K562 (cell line): Measurements from ENCODE around the gene TANC1. TPM values are rescaled to one million over a fixed set of nuclear protein-coding genes. Genes with fewer than 3 reads are reported as not detected.
A peak's percentile ranks its signal among the peaks of the same experiment; 100 is the strongest.

Experiments
- ATAC-seq: fragments of 200-7000 bp; cut with Tn5 transposase; 3 replicates; pipeline ENCODE4 v1.9.1; 2020; ENCODE audit warnings: moderate library complexity
- BruUV-seq: library from RNA; stranded (reverse); fragments of 400-500 nt; replicated peaks from 2 replicates; lab custom pipeline; 2021; lab: Mats Ljungman, UMichigan
- CTCF ChIA-PET: fragments of 300-600 bp; formaldehyde crosslinking; extraction: SDS; loops from one replicate; lab custom pipeline; 2021; ENCODE audit warnings: low intra/inter-chr PET ratio; lab: Yijun Ruan, JAX
- POLR2A ChIA-PET: fragments of 300-600, 350-650 bp; sonication (Branson Sonifier 250); formaldehyde crosslinking; extraction: SDS; loops from one replicate; lab custom pipeline; 2021; ENCODE audit warnings: antibody characterized with exemption, inconsistent platforms; lab: Yijun Ruan, JAX
- DNase-seq, 4 experiments: peaks; one replicate each; pipeline versions ENCODE4 v3.0.0 to v3.0.0-alpha.2; 2011 to 2018; ENCODE audit warnings: low spot score in 3 of 4, mixed read lengths in 3 of 4; ENCODE audit errors: extremely low read depth in 1 of 4
- FAIRE-seq: peaks from 2 replicates; lab custom pipeline; 2011; peaks lifted over from hg19 to GRCh38; lab: Jason Lieb, UNC
- H2AFZ ChIP-seq: 2 replicates; pipeline ENCODE4 v1.6.0; 2011; ENCODE audit warnings: low read depth, low read length, control low read depth, inconsistent platforms
- H3K27ac ChIP-seq: fragments of 200-600 bp; 3 replicates; pipeline ENCODE4 v1.8.0; 2011; ENCODE audit warnings: low read depth, mild to moderate bottlenecking, control low read depth, inconsistent platforms, low read length, moderate library complexity, mixed read lengths; ENCODE audit errors: extremely low read depth
- H3K27me3 ChIP-seq, 2 experiments: fragments of 300-600 bp in 1 of 2; 2 replicates in 1 of 2; 3 replicates in 1 of 2; pipeline versions ENCODE4 v1.6.0 to v1.8.0; 2011; ENCODE audit warnings: inconsistent platforms in 2 of 2, low read length in 2 of 2, mild to moderate bottlenecking in 1 of 2, mixed read lengths in 1 of 2, moderate library complexity in 1 of 2; ENCODE audit not compliant: control insufficient read depth in 2 of 2, insufficient read depth in 2 of 2
- H3K36me3 ChIP-seq: fragments of 300-600 bp; 3 replicates; pipeline ENCODE4 v1.8.0; 2011; ENCODE audit warnings: mild to moderate bottlenecking, low read length, inconsistent platforms; ENCODE audit not compliant: control insufficient read depth, insufficient read depth
- H3K4me1 ChIP-seq, 2 experiments: fragments of 200-600 bp in 1 of 2; replicated peaks in 1 of 2; 2 replicates in 1 of 2; 3 replicates in 1 of 2; pipeline versions ENCODE4 v1.5.1 to v1.8.0; 2011; ENCODE audit warnings: inconsistent platforms in 2 of 2, low read length in 2 of 2, mild to moderate bottlenecking in 1 of 2, mixed read lengths in 1 of 2, moderate library complexity in 1 of 2; ENCODE audit not compliant: control insufficient read depth in 2 of 2, insufficient read depth in 2 of 2
- H3K4me2 ChIP-seq: 2 replicates; pipeline ENCODE4 v1.6.1; 2011; ENCODE audit warnings: low read length, control low read depth, inconsistent platforms, mixed read lengths; ENCODE audit not compliant: insufficient read depth
- H3K4me3 ChIP-seq: fragments of 200-600 bp; sonication (generic), shearing (Covaris generic); 2 replicates; pipeline ENCODE4 v1.5.1; 2016; ENCODE audit warnings: control low read depth, inconsistent platforms
- H3K79me2 ChIP-seq: fragments of 200-600 bp; 3 replicates; pipeline ENCODE4 v1.8.0; 2011; ENCODE audit warnings: low read length, inconsistent platforms; ENCODE audit not compliant: control insufficient read depth, insufficient read depth
- H3K9ac ChIP-seq, 2 experiments: 2 replicates each; pipeline versions ENCODE4 v1.6.0 to v1.6.1; 2011; ENCODE audit warnings: low read depth in 2 of 2, low read length in 2 of 2, control low read depth in 1 of 2, inconsistent platforms in 1 of 2, mild to moderate bottlenecking in 1 of 2, mixed read lengths in 1 of 2; ENCODE audit not compliant: insufficient read depth in 1 of 2
- H3K9me1 ChIP-seq: one replicate; pipeline ENCODE4 v1.6.0; 2011; ENCODE audit warnings: inconsistent platforms, mild to moderate bottlenecking, low read length, moderate library complexity; ENCODE audit not compliant: control insufficient read depth, insufficient read depth
- H3K9me3 ChIP-seq: replicated peaks from 2 replicates; pipeline ENCODE4 v1.5.1; 2011; ENCODE audit warnings: low read depth, low read length, inconsistent platforms; ENCODE audit not compliant: control insufficient read depth, insufficient read depth
- H4K20me1 ChIP-seq: replicated peaks from 2 replicates; pipeline ENCODE4 v1.6.1; 2011; ENCODE audit warnings: low read length, inconsistent platforms, mixed read lengths; ENCODE audit not compliant: control insufficient read depth, insufficient read depth
- BACH1 ChIP-seq: fragments of 200-800 bp; sonication (Bioruptor generic); IDR thresholded peaks from 2 replicates; pipeline ENCODE4 v1.6.1; 2016; ENCODE audit warnings: missing genetic modification characterization, missing compliant biosample characterization
- C11orf30 ChIP-seq: fragments of 450-650 bp; IDR thresholded peaks from 2 replicates; pipeline ENCODE4 v1.6.1; 2016; ENCODE audit warnings: low read depth, mild to moderate bottlenecking
- CBFA2T3 ChIP-seq: fragments of 450-650 bp; IDR thresholded peaks from 2 replicates; pipeline ENCODE4 v1.6.1; 2017
- FOS ChIP-seq: IDR thresholded peaks from 3 replicates; pipeline ENCODE4 v1.6.1; 2011; ENCODE audit not compliant: insufficient read length; ENCODE audit errors: extremely low read depth
- GTF2E2 ChIP-seq: fragments of 200-800 bp; sonication (Bioruptor generic); IDR thresholded peaks from 2 replicates; pipeline ENCODE4 v1.6.1; 2016; ENCODE audit warnings: missing genetic modification characterization, missing compliant biosample characterization
- MAFF ChIP-seq: IDR thresholded peaks from 2 replicates; pipeline ENCODE4 v1.6.1; 2012; ENCODE audit warnings: low read length, improper control_type of control experiment
- MAFG ChIP-seq: fragments of 450-650 bp; conservative IDR thresholded peaks from 2 replicates; pipeline ENCODE4 v1.6.1; 2016; ENCODE audit warnings: missing genetic modification characterization, missing compliant biosample characterization
- MAFK ChIP-seq: IDR thresholded peaks from 2 replicates; pipeline ENCODE4 v1.6.1; 2011; ENCODE audit warnings: low read length, improper control_type of control experiment
- SIN3B ChIP-seq: fragments of 450-650 bp; IDR thresholded peaks from 2 replicates; pipeline ENCODE4 v1.6.1; 2017; ENCODE audit warnings: low read depth, mild to moderate bottlenecking, moderate library complexity
- SIRT6 ChIP-seq: IDR thresholded peaks from one replicate; pipeline ENCODE4 v1.6.1; 2012; ENCODE audit warnings: low read depth, mild to moderate bottlenecking, control low read depth, inconsistent platforms, low read length, moderate library complexity
- TFAM ChIP-seq: fragments of 250-450 bp; sonication (Bioruptor Pico); conservative IDR thresholded peaks from 2 replicates; pipeline ENCODE4 v1.5.0; 2021; ENCODE audit warnings: mild to moderate bottlenecking, moderate library complexity
- ZFPM2 ChIP-seq: fragments of 250-450 bp; sonication (Bioruptor Pico); IDR thresholded peaks from 2 replicates; pipeline ENCODE4 v1.5.1; 2022; ENCODE audit warnings: mild to moderate bottlenecking
- ZFX ChIP-seq: sonication (generic); formaldehyde crosslinking; IDR thresholded peaks from 2 replicates; pipeline ENCODE4 v1.8.0; 2022; ENCODE audit warnings: mild to moderate bottlenecking, missing genetic modification reagents, moderate library complexity
- ZNF316 ChIP-seq: fragments of 450-650 bp; IDR thresholded peaks from 2 replicates; pipeline ENCODE4 v1.6.1; 2016
- ZNF707 ChIP-seq: fragments of 250-450 bp; sonication (Bioruptor Pico); conservative IDR thresholded peaks from 2 replicates; pipeline ENCODE4 v1.8.0; 2022; ENCODE audit warnings: inconsistent platforms, mild to moderate bottlenecking, moderate library complexity
- WGBS: fragments of 100-300 bp; shearing (Covaris generic); methylation state at CpG from one replicate; pipeline ENCODE4 v1.1.6; 2016; ENCODE audit warnings: low coverage, mixed read lengths; ENCODE audit not compliant: insufficient coverage; ENCODE audit errors: missing lambda C conversion rate; 5-methylcytosine and 5-hydroxymethylcytosine counted together
- in situ Hi-C: fragments of 300-500 bp; cut with MboI; formaldehyde crosslinking; loops from 4 replicates; pipeline ENCODE4 v1.15.0; 2018; ENCODE audit warnings: inconsistent platforms, mixed read lengths
- intact Hi-C: fragments of 100-400 bp; cut with micrococcal nuclease; formaldehyde crosslinking; loops from 2 replicates; pipeline ENCODE4 v1.14.2; 2022
- polyA plus RNA-seq, 8 experiments: library from polyadenylated mRNA; depleted of rRNA in 4 of 8; stranded (reverse) in 5 of 8; unstranded in 3 of 8; fragments of >200 nt; fragmentation: Nextera tagmentation in 2 of 8; fragmentation: Illumina TruSeq in 1 of 8; extraction: Ambion mirVana in 2 of 8; extraction: Trizol in 1 of 8; gene quantifications; 2 replicates each; pipeline versions ENCODE4 v1.2.1 to v1.2.3, GENCODE V29; 2011 to 2014; ENCODE audit warnings: inconsistent platforms in 1 of 8, missing spikeins in 1 of 8
- total RNA-seq, 7 experiments: library from RNA; depleted of rRNA in 6 of 7; stranded (reverse); fragments of >200 nt in 6 of 7; fragmentation: Illumina TruSeq in 2 of 7; extraction: Trizol in 2 of 7; gene quantifications; 2 replicates each; pipeline versions ENCODE4 v1.2.1 to v1.2.3, GENCODE V29; 2011 to 2021; ENCODE audit warnings: low replicate concordance in 1 of 7
- TF ChIP-seq, protein P1 (sequence below), 2 experiments: fragments of 450-650 bp in 1 of 2; IDR thresholded peaks; 2 replicates each; pipeline ENCODE4 v1.6.1; 2011 to 2017; ENCODE audit warnings: low read depth in 2 of 2, antibody characterized with exemption in 1 of 2, borderline replicate concordance in 1 of 2, low read length in 1 of 2, mild to moderate bottlenecking in 1 of 2, mixed read lengths in 1 of 2; ENCODE audit not compliant: control insufficient read depth in 1 of 2
- TF ChIP-seq, protein P2 (sequence below): conservative IDR thresholded peaks from 2 replicates; pipeline ENCODE4 v1.6.1; 2011; ENCODE audit warnings: low read depth, mild to moderate bottlenecking, low read length; ENCODE audit not compliant: control insufficient read depth

Gene TANC1
- total and polyA plus RNA-seq, 9 of the 15 experiments (the other 6 are each of a cell fraction or from before 2014, with no cell fraction given), result under 0.01 to 0.20 (median 0.07) TPM; not detected in 1

DNA sequence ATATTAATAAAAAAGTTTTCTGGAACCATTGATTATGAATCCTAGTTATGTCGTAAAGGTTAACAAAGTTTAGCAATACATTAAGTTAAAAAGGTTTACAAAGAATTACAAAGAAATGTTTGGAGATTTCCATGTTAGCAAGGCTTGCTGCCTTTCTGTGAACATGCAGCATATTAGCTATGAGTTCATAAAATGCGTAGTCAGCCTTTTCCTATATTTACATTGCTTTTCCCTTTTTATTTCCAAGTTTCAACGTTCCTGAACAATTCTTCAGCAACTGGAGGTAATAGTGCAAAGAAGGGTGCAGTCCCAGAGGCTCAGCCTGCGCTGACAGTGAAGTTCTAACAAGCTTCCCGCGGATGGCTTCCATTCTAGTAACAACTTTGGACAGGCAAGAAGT is 266.4 kb downstream of the TANC1 start:
- H3K9ac ChIP-seq, result no peak overlapping the region
- TF ChIP-seq GTF2E2, result no peak
- TF ChIP-seq ZNF707 (CRISPR knock-in tag), result no peak
- TF ChIP-seq MAFG, result peak; percentile 38
- TF ChIP-seq ZFPM2 (CRISPR knock-in tag), result no peak
- TF ChIP-seq FOS, result no peak
- no peak for TF ChIP-seq SIN3B
- peak; percentile 66 for TF ChIP-seq C11orf30
- no peak for TF ChIP-seq BACH1 (tag)
- TF ChIP-seq MAFK, result peak; percentile 42
- no peak for TF ChIP-seq ZFX (CRISPR knock-in tag)
- TF ChIP-seq SIRT6, result no peak
- TF ChIP-seq, protein P1, sequence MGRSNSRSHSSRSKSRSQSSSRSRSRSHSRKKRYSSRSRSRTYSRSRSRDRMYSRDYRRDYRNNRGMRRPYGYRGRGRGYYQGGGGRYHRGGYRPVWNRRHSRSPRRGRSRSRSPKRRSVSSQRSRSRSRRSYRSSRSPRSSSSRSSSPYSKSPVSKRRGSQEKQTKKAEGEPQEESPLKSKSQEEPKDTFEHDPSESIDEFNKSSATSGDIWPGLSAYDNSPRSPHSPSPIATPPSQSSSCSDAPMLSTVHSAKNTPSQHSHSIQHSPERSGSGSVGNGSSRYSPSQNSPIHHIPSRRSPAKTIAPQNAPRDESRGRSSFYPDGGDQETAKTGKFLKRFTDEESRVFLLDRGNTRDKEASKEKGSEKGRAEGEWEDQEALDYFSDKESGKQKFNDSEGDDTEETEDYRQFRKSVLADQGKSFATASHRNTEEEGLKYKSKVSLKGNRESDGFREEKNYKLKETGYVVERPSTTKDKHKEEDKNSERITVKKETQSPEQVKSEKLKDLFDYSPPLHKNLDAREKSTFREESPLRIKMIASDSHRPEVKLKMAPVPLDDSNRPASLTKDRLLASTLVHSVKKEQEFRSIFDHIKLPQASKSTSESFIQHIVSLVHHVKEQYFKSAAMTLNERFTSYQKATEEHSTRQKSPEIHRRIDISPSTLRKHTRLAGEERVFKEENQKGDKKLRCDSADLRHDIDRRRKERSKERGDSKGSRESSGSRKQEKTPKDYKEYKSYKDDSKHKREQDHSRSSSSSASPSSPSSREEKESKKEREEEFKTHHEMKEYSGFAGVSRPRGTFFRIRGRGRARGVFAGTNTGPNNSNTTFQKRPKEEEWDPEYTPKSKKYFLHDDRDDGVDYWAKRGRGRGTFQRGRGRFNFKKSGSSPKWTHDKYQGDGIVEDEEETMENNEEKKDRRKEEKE (IDR thresholded peaks at IDR 0.05; ENCODE audit: borderline replicate concordance in 1 of 2, control insufficient read depth in 1 of 2, low read depth in 2 of 2, low read length in 1 of 2), result no peak
- peak; percentile 64; the same call in 1 of the 2 replicates for TF ChIP-seq MAFF
- TF ChIP-seq, protein P2, sequence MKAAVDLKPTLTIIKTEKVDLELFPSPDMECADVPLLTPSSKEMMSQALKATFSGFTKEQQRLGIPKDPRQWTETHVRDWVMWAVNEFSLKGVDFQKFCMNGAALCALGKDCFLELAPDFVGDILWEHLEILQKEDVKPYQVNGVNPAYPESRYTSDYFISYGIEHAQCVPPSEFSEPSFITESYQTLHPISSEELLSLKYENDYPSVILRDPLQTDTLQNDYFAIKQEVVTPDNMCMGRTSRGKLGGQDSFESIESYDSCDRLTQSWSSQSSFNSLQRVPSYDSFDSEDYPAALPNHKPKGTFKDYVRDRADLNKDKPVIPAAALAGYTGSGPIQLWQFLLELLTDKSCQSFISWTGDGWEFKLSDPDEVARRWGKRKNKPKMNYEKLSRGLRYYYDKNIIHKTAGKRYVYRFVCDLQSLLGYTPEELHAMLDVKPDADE, result no peak
- no peak for TF ChIP-seq TFAM (CRISPR knock-in tag)
- peak; percentile 82 for TF ChIP-seq ZNF316
- TF ChIP-seq CBFA2T3, result no peak
- TF ChIP-seq, all 486 proteins: peak for 5
- intact Hi-C loops (no loop called here), in situ Hi-C loops (no loop called here)
- ChIA-PET POLR2A (interaction anchor here (1.2 to 1.3 kb wide), 2 partner anchors 11 to 15 kb away, joined by 3 to 4 read pairs; no protein-coding TSS in a partner anchor), CTCF (no interaction called here)
- Histone ChIP-seq H3K79me2 (no peaks in the 10 kb centered on the region), H3K27ac (no peak overlapping the region), H3K36me3 (no peaks in the 10 kb centered on the region; the same call in 1 of the 3 replicates), H3K9me3 (no peaks in the 10 kb centered on the region), H3K4me1 (no peaks in the 10 kb centered on the region; a peak in 1 of 5 replicates), H2AFZ (no peak overlapping the region), H3K9me1 (no peaks in the 10 kb centered on the region), H4K20me1 (no peaks in the 10 kb centered on the region), H3K27me3 (no peaks in the 10 kb centered on the region), H3K4me2 (no peak overlapping the region), H3K4me3 (no peak overlapping the region)
- whole genome bisulfite sequencing, result 81% methylated on average over 6 of the region's 6 CpGs
- BruUV-seq, result no TSS peak
- FAIRE-seq (no peak), DNase-seq (no peak), ATAC-seq (no peak)
